HG03159 (cell line): ENCODE measurements around the gene ARRB2.
"Not testable (repeated sequence)": the region's sequence is repeated elsewhere in the genome, so short reads cannot be mapped to it uniquely, and the experiment has no call there.

Experiments
- ATAC-seq: cut with Tn5 transposase; IDR thresholded peaks from one replicate; pipeline ENCODE4 v1.9.1; 2021; ENCODE audit warnings: mild to moderate bottlenecking, moderate library complexity; ENCODE audit not compliant: unreplicated experiment

Gene ARRB2

DNA sequence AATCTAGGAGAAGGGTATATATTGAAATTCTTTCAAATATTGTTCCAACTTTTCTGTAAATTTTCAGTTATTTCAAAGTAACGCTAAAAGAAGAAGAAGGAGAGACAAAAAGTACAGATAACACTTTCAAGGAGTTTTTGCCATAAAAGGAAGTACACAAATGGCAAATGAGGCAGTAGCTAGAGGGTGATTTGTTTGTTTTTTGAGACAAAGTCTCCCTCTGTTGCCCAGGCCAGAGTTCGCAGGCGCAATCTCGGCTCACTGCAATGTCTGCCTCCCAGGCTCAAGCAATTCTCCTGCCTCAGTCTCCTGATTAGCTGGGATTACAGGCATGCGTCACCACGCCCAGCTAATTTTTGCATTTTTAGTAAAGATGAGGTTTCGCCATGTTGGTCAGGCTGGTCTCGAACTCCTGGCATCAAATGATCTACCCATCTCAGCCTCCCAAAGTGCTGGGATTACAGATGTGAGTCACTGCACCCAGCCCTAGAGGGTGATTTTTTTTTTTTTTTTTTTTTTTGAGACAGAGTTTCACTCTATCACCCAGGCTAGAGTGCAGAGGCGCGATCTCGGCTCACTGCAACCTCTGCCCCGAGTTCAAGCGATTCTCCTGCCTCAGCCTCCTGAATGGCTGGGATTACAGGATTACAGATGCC, 10.9 kb upstream of the ARRB2 start:
- not testable (repeated sequence) for ATAC-seq

DNA sequence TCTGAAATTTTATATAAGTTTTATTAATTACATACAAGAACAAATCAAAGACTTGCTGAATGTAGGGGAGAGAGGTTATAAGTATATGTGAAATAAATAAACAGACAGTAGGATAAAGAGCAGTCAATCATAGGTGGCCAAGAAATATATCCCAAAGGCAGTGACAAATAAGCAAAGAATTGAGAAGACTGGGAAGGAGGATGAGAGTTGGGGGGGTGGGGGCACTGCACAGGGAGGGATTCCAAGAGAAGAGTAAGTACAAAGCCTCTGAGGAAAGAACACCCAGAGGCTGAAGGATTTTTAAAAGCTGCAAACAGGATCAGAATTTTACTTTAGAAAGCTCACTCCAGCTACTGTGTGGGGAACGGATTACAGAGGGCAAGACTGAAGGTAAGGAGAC, 9.3 kb upstream of the ARRB2 start:
- ATAC-seq = no peak

DNA sequence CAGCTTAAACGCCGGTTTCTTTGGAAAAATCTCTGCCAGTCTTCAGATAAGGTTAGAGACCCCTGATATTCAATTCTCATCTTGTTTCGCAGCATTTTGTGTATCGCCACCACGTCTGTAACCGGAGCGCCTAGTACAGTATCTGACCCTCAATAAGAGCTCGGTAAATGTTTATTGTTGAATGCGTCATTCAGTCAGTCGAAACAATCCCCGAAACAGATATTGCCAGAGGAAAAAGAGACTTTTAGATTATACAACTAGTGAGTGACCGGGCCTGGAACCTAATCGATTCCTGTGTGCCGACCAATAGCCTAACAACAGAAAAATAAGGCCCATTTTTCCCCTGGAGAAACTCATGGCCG, 7.1 kb upstream of the ARRB2 start:
- ATAC-seq = no peak

DNA sequence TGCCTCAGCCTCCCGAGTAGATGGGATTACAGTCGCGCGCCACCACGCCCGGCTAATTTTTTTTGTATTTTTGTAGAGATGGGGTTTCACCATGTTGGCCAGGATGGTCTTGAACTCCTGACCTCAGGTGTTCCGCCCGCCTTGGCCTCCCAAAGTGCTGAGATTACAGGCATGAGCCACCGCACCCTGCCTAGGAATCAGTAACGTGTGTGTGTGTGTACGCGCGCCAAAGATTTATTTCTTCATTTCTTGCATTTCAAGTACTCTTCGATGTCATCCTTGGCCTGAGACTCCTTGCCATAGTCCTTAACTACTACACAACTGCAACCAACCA, 5.9 kb upstream of the ARRB2 start:
- not testable (repeated sequence) for ATAC-seq

DNA sequence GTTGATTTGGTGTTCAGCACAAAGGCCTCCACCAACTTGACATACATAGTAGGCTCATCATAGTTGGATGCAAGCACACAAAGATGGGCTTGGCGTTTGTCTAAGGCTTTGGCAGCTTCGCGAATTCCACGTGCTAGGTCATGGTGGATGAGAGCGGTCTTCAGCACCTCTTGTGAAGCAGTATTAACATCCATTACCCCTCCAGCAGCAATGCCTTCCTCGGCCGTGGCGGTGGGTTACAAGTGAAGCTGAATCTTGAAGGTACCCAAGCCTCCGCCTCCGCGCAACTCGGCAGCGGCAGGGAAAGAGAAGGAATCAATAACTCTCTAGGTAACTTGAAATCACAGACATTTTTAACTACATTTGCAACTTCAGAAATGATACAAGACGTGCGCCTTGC, 5.4 kb upstream of the ARRB2 start:
- no peak for ATAC-seq

DNA sequence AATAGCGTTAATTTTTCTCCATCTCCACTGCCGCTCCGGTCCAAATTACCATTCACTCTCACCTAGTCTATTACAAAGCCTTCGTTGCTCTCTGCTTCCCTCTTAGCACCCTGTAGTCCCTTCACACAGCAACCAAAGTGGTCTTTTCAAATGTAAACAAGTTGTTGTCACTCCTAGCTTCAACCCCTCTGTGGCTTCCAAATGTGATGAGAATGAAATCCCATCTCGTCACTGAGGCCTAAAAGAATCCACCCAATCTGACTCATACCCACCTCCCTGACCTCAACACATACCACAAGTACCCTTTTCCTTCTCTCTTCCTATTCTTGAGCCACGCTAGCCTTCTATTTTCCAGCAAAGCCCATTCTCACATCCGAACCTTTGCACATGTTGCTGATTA, 4.3 kb upstream of the ARRB2 start:
- no peak for ATAC-seq

DNA sequence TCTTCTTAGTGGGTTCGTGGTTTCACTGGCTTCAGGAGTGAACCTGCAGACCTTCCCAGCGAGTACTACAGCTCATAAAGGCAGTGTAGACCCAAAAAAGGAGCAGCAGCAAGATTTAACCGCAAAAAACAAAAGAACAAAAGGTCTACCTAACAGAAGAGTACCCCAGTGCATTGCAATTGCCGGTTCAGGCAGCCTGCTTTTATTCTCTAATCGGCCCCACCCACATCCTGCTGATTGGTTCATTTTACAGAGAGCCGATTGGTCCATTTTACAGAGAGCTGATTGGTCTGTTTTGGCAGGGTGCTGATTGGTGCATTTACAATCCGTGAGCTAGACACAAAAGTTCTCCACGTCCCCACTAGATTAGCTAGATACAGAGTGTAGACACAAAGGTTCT, 2.0 kb upstream of the ARRB2 start:
- ATAC-seq = no peak

DNA sequence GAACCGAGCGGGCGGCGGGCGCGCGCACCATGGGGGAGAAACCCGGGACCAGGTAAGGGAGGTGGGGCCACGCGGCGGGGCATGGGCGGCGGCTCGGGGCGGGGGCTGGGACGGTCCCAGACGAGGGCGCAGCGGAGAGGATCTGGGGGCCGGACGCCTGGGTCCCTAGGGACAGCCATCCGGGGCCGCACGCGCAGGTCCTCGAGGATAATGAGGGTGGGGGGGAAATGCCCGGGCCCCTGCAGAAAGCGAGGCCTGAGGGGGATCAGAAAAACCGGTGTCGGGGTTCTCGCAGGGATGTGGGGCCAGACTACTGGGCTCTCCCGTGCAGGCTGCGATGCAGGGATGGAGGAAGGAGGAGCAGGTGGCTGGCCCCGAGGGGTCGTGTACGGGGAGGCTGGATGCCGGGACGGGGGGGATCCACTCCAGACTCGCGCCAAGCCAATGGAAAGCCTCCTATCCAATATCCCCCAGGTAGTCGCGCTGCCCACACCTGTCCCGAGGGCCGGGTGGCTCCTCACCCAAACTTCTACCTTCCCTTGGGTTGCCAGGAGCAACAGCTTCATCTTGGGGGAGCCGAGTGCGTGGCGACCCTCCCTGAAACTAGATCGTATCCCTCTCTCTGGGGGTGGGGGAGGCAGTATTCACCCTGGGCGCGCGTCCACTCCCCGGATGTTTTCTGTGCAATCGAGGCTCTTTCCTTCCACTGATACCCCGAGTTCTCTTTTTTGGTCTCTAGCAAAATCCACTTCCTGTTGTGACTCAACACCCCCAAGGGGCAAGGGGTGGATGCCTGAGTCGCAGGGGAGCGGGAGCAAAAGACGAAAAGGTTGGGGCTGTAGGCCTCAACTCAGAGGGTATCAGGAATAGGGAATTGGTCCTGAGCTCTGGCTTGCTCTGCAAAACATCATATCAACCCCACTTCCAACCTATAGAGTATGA, 532 bp downstream of the ARRB2 start:
- ATAC-seq = no peak

DNA sequence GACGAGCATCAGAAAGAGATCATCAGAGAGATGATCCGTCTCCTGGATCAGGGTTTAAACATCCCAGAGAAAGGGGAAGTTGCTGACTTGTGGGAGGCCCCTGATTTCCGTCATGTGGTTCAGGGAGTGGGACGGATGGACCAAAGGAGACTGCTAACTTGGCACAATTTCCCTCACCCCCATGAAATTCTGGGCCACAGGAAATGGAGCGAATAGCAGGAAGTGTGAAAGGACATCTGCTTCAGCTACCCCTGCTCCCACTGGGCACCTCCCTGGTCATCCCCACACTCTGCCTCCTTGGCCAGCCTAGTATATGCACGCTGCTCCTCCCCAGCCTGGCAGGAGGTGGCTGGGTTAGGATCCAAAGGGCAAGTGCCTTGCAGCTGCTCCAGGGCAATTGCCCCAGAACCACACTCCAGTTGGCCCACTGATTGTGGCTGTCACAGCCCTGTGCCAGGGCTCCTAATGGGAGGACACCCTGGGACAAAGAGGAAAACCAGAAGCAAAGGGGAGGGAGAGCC, 1.3 kb downstream of the ARRB2 start:
- ATAC-seq = no peak

DNA sequence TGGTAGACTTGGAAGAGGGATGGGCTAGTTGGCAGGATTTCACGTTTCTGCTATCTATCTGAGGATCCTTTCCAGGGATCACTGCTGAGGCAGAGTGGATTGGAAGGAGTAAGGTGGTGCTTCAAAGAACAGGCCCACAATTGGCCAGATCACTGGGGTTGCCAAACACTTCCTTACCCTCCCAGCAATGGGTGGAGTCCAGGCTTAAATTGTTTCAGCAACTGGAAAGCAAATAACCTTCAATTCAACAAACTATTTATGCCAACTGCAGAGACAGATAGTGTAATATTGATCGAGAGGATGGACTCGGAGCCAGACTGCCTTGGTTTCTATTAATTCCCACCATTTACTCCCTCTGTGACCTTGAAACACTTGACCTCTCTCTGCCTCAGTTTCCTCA, 2.1 kb downstream of the ARRB2 start:
- no peak for ATAC-seq

DNA sequence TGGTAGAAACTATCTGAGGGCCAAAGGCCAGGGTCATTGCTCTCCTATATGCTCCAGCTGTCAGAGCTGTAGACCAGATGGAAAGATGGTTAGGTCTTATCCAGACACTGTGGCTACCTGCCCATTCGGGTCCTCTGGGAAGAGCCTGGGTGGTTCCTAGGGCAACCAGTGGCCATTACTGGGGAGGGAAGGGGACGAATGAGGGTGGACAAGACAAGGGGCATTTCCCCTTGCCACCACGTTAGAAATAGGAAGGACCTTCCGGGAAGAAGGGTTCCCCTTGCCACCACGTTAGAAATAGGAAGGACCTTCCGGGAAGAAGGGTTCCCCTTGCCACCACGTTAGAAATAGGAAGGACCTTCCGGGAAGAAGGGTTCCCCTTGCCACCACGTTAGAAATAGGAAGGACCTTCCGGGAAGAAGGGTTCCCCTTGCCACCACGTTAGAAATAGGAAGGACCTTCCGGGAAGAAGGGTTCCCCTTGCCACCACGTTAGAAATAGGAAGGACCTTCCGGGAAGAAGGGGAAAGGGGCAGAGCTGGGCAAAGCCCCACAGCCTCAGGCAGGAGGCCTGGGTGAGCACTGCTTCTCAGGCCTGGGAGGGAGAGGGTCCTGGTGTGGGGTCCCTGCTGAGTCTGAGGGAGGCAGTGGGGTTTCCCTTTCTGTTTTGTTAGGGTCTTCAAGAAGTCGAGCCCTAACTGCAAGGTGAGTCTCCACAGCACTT, 4.1 kb downstream of the ARRB2 start:
- ATAC-seq = not testable (repeated sequence)

DNA sequence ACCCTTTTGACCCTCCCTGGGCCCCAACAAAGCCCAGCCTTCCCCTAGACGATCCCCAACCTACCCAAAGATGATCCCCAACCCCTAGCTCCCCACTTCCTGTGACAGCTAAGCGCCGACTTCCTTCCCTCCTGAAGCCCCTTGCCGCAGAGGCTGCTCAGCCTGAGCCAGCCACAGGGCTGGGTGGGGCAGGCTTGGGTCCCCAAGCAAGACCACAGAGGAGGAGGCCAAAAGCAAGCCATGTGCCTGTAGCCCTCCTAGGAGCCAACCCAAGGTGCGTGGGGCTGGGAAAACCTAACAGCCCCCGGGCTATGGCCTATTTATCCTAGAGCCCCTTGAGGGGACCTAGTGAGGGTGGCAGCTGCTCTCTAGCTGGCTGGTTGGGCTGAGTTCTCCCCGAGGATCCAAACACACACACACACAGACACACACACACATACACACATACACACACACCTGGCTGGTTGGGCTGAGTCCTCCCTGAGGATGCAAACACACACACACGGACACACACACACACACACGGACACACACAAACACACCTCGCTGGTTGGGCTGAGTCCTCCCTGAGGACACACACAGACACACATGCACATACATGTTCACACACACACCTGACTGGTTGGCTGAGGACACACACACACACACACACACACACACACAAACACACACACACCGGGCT, 4.8 kb downstream of the ARRB2 start:
- ATAC-seq = no peak

DNA sequence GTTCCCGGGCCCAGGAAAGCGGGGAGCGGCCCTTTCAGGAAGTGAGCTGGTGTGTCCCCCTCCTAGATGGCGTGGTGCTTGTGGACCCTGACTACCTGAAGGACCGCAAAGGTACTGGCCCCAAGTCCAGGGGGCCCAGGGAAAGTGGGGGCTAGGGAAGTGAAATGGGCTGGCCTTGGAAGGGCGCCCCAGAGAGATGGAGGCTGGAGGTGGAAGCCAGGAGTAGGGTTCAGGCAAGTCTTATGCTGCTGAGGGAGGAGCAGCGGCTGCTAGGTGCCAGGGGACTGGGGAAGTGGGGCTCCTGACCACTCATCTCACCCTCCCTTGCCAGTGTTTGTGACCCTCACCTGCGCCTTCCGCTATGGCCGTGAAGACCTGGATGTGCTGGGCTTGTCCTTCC, 5.6 kb downstream of the ARRB2 start:
- ATAC-seq = no peak

DNA sequence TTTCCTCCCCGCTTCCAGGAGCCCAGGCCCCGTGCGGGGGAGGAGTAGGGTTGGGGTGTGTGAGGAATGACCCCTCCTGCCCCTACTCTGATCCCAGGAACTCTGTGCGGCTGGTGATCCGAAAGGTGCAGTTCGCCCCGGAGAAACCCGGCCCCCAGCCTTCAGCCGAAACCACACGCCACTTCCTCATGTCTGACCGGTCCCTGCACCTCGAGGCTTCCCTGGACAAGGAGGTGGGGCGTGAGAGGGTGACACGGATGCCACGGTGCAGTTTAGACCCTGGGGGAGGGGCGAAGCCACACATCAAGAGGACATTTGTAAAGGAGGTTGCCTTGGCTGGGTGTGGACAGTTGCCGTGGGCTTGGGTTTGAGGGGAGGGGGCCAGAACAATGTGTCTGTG, 7.4 kb downstream of the ARRB2 start:
- ATAC-seq = no peak

DNA sequence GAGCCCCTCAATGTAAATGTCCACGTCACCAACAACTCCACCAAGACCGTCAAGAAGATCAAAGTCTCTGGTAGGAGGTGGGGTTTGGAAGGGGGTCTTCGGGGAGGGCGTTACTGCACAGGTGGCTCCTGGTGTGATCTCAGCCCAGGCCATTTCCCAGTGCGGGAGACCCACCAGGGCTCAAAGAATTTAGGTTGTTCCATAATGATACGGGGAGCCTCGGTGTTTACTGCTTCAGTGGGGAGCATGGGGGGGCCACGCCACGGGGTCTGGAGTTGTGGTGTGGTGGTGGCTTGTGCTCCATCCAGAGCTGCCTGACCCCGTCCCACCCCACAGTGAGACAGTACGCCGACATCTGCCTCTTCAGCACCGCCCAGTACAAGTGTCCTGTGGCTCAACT, 7.8 kb downstream of the ARRB2 start:
- ATAC-seq = no peak

DNA sequence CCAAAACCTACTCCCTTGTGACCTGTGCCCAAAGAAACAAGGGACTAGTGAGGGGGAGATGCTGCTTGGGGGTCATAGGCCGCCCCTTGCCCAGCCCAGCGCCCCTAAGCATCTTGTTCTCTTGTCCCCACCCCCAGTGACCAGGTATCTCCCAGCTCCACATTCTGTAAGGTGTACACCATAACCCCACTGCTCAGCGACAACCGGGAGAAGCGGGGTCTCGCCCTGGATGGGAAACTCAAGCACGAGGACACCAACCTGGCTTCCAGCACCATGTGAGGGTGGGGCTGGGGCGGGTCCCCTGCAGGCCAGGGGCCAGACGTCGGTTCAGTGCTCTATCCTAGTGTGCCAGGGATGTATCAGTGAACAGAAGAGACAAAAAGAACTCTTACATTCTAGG, 8.7 kb downstream of the ARRB2 start:
- ATAC-seq = no peak

DNA sequence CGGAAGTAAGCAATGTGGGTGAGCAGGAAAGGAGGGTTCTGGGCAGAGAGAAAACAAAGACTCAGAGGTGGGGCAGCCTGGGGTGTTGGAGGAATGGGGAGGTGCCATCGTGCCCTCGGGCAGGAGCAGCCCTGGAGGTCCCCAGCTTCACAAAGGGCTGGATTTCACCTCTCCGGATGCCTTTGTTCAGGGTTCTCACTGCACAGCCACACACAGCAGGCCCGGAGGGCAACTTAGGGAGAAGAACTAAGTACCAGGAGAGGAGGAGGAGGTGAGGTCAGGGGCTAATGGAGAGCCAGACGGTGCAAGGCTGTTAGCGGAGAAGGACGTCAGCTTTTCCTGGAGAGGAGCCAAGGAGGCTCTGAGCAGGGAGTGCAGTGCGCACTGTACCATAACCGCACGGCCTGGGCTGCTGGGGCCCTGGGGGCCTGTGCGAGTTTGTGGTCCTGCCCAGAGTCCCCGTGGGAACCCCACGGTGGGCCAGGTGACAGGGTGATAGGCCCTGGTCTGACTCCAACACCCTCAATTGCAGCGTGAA, 9.3 kb downstream of the ARRB2 start:
- ATAC-seq = no peak

DNA sequence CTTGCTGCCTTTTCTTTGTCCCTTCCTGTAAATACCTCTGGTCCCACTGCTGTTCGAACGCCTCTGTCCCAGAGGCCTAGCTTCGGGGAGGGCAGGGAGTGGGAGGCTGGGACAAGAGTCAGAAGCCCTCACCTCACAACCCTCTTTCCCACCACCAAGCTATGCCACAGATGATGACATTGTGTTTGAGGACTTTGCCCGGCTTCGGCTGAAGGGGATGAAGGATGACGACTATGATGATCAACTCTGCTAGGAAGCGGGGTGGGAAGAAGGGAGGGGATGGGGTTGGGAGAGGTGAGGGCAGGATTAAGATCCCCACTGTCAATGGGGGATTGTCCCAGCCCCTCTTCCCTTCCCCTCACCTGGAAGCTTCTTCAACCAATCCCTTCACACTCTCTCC, 10.4 kb downstream of the ARRB2 start:
- ATAC-seq = no peak

DNA sequence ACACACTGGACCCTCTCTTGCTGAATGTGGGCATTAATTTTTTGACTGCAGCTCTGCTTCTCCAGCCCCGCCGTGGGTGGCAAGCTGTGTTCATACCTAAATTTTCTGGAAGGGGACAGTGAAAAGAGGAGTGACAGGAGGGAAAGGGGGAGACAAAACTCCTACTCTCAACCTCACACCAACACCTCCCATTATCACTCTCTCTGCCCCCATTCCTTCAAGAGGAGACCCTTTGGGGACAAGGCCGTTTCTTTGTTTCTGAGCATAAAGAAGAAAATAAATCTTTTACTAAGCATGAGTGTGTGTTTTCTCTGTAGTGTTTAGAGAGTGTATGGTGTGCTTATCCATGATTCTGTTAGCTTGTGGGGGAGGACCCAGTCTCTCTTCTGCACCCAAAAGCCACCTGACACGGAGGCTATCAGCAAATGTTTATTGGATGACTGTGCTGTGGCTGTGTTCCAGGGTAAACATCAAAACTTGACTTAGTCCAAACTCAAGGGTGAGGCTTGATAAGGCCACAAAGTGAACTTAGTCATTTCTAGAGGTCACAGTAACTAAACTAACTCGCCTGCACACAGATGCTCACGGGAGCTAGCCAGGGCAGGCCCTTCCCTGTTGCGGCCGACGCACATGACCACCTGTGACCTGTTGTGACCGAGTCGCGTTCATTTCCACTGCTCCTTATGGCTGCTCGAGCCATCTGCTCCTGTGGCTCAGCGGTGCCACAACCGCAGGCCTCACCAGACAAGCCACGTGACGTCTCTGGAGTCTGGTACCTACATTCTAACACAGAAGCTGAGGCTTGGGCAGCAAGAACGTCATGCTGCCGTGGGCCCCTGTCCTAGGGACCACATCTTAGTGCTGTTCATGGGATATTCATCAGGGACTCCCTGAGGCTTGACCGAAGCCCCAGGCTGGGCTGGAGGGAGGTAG, 11.0 kb downstream of the ARRB2 start:
- no peak for ATAC-seq
